ENCODE results near the gene COLEC12.

COLEC12 gene

DNA sequence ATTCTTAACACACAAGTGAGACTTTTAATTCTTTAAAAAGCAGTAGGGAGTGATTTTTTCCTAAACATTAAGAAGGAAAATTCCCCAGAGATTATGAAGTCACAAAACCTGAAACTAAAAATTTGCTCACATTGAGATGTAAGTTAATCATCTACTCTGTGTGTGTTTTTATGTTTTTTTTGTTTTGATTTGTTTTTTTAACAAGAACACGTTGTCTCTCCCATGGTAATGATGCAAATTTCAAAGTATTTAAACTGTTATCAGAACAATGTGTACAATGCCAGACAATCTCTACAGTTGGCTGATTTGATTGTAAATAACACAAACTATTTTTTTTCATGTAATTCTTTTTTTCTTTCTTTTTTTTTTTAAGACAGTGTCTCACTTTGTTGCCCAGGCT, 71.5 kb downstream of the COLEC12 start:
- H2AFZ ChIP-seq (ENCODE audit: insufficient read depth, low read length, poor library complexity) = no peak overlapping the region
- H2BK5ac ChIP-seq (ENCODE audit: low read depth, low read length, poor library complexity) = no peak overlapping the region
- H3K27ac ChIP-seq (ENCODE audit: low read depth, low read length) = no peak overlapping the region
- no peak overlapping the region for H3K4me2 ChIP-seq (ENCODE audit: low read length)
- no peak overlapping the region for H4K8ac ChIP-seq (ENCODE audit: low read depth, low read length)
- DNase-seq = no peak
- H3K14ac ChIP-seq (ENCODE audit: low read length) = no peak overlapping the region
- H3K4ac ChIP-seq (ENCODE audit: low read depth, low read length) = no peak overlapping the region
- H3K23ac ChIP-seq (ENCODE audit: low read length) = no peak overlapping the region
- H3K4me3 ChIP-seq (ENCODE audit: low read depth, low read length) = no peak overlapping the region
- WGBS (ENCODE audit: extremely low coverage, insufficient coverage, insufficient read length) = no CpG with 5 or more reads among the region's 1 CpG
- H3K36me3 ChIP-seq (ENCODE audit: control insufficient read depth in 1 of 2, insufficient read depth in 2 of 2, low read length in 2 of 2) = no peaks in the 10 kb centered on the region
- H3K27me3 ChIP-seq (ENCODE audit: insufficient read depth, low read length) = no peaks in the 10 kb centered on the region
- no peak overlapping the region for H4K91ac ChIP-seq (ENCODE audit: low read depth, low read length)
- H2BK120ac ChIP-seq (ENCODE audit: insufficient read depth, low read length, poor library complexity) = no peak overlapping the region
- no peak overlapping the region for H2AK5ac ChIP-seq (ENCODE audit: low read length)
- H3K79me1 ChIP-seq (ENCODE audit: low read length) = no peaks in the 10 kb centered on the region
- no peak overlapping the region for H3K18ac ChIP-seq (ENCODE audit: low read length)
- no peak overlapping the region for H2BK12ac ChIP-seq (ENCODE audit: low read length)
- no peaks in the 10 kb centered on the region for H3K9me3 ChIP-seq (ENCODE audit: insufficient read depth, low read depth, low read length)
- H3K9ac ChIP-seq (ENCODE audit: low read length) = no peak overlapping the region
- H4K12ac ChIP-seq (ENCODE audit: low read depth, low read length) = no peak overlapping the region
- H3K79me2 ChIP-seq (ENCODE audit: control insufficient read depth, insufficient read depth, low read length, poor library complexity) = no peaks in the 10 kb centered on the region
- H3K4me1 ChIP-seq (ENCODE audit: control insufficient read depth in 1 of 2, insufficient read depth in 2 of 2, low read length in 2 of 2) = no peaks in the 10 kb centered on the region

GRCh38 chr18:427005-427404, 73.5 kb downstream of the COLEC12 start:
- no CpG with 5 or more reads among the region's 8 CpGs for WGBS (ENCODE audit: extremely low coverage, insufficient coverage, insufficient read length)
- H3K4me1 ChIP-seq (ENCODE audit: control insufficient read depth in 1 of 2, insufficient read depth in 2 of 2, low read length in 2 of 2) = peaks cover under 1% of the 10 kb centered on the region in 2 experiments
- H2AK5ac ChIP-seq (ENCODE audit: low read length) = no peak overlapping the region
- DNase-seq = no peak
- H3K23ac ChIP-seq (ENCODE audit: low read length) = no peak overlapping the region
- no peaks in the 10 kb centered on the region for H3K36me3 ChIP-seq (ENCODE audit: control insufficient read depth in 1 of 2, insufficient read depth in 2 of 2, low read length in 2 of 2)
- no peaks in the 10 kb centered on the region for H3K9me3 ChIP-seq (ENCODE audit: insufficient read depth, low read depth, low read length)
- H2BK12ac ChIP-seq (ENCODE audit: low read length) = no peak overlapping the region
- no peak overlapping the region for H3K18ac ChIP-seq (ENCODE audit: low read length)
- no peak overlapping the region for H2BK5ac ChIP-seq (ENCODE audit: low read depth, low read length, poor library complexity)
- H3K27ac ChIP-seq (ENCODE audit: low read depth, low read length) = no peak overlapping the region
- H3K4me2 ChIP-seq (ENCODE audit: low read length) = no peak overlapping the region
- no peaks in the 10 kb centered on the region for H3K79me2 ChIP-seq (ENCODE audit: control insufficient read depth, insufficient read depth, low read length, poor library complexity)
- no peak overlapping the region for H4K8ac ChIP-seq (ENCODE audit: low read depth, low read length)
- no peak overlapping the region for H2BK120ac ChIP-seq (ENCODE audit: insufficient read depth, low read length, poor library complexity)
- no peaks in the 10 kb centered on the region for H3K79me1 ChIP-seq (ENCODE audit: low read length)
- no peak overlapping the region for H3K4me3 ChIP-seq (ENCODE audit: low read depth, low read length)
- H3K9ac ChIP-seq (ENCODE audit: low read length) = no peak overlapping the region
- H4K91ac ChIP-seq (ENCODE audit: low read depth, low read length) = no peak overlapping the region
- no peaks in the 10 kb centered on the region for H3K27me3 ChIP-seq (ENCODE audit: insufficient read depth, low read length)
- no peak overlapping the region for H4K12ac ChIP-seq (ENCODE audit: low read depth, low read length)
- H2AFZ ChIP-seq (ENCODE audit: insufficient read depth, low read length, poor library complexity) = no peak overlapping the region
- no peak overlapping the region for H3K14ac ChIP-seq (ENCODE audit: low read length)
- H3K4ac ChIP-seq (ENCODE audit: low read depth, low read length) = no peak overlapping the region

DNA sequence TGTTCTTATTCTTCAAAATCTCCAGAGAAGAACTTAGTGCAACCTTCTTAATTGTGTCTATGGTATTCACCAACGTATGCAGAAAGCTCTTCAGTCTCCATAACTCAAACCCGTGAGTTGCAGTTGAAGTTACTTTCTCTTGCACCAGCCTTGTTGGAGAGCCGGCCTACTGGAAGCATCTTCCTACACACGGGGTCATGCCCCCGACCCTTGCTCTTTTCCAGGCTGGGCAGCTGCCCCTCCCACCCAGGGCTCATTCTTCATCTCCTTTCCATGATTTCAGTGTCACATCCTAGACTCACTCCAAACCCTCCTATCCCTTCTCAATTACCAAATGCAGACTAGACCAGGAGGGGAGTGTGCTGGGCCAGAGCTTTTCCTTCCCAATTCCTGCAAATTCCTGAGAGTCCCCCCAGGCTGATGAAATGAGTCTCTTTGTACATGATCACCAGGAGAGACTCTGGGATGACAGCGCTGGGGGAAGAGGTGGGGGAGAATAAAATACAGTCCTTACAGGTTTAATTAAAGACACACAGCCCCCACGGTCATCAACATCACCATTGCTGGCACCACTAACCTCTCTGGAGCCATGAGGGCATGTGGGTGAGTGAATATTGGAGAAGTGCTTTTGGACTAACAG, 75.3 kb downstream of the COLEC12 start:
- Histone ChIP-seq H2AK5ac (ENCODE audit: low read length) (no peak overlapping the region), H4K91ac (ENCODE audit: low read depth, low read length) (no peak overlapping the region), H2BK5ac (ENCODE audit: low read depth, low read length, poor library complexity) (no peak overlapping the region), H2BK120ac (ENCODE audit: insufficient read depth, low read length, poor library complexity) (no peak overlapping the region), H2AFZ (ENCODE audit: insufficient read depth, low read length, poor library complexity) (no peak overlapping the region), H3K9ac (ENCODE audit: low read length) (no peak overlapping the region), H3K36me3 (ENCODE audit: control insufficient read depth in 1 of 2, insufficient read depth in 2 of 2, low read length in 2 of 2) (no peaks in the 10 kb centered on the region), H3K79me1 (ENCODE audit: low read length) (no peaks in the 10 kb centered on the region), H3K4me1 (ENCODE audit: control insufficient read depth in 1 of 2, insufficient read depth in 2 of 2, low read length in 2 of 2) (peaks cover 4 to 11% of the 10 kb centered on the region in 2 experiments), H3K4me3 (ENCODE audit: low read depth, low read length) (no peak overlapping the region), H2BK12ac (ENCODE audit: low read length) (no peak overlapping the region), H3K27ac (ENCODE audit: low read depth, low read length) (no peak overlapping the region), H3K4me2 (ENCODE audit: low read length) (no peak overlapping the region), H3K4ac (ENCODE audit: low read depth, low read length) (no peak overlapping the region), H4K8ac (ENCODE audit: low read depth, low read length) (no peak overlapping the region), H3K79me2 (ENCODE audit: control insufficient read depth, insufficient read depth, low read length, poor library complexity) (peaks cover 2% of the 10 kb centered on the region), H3K18ac (ENCODE audit: low read length) (no peak overlapping the region), H3K23ac (ENCODE audit: low read length) (no peak overlapping the region), H3K14ac (ENCODE audit: low read length) (no peak overlapping the region), H3K27me3 (ENCODE audit: insufficient read depth, low read length) (no peaks in the 10 kb centered on the region), H4K12ac (ENCODE audit: low read depth, low read length) (no peak overlapping the region), H3K9me3 (ENCODE audit: insufficient read depth, low read depth, low read length) (no peaks in the 10 kb centered on the region)
- no peak for DNase-seq
- no CpG with 5 or more reads among the region's 7 CpGs for WGBS (ENCODE audit: extremely low coverage, insufficient coverage, insufficient read length)

GRCh38 chr18:424668-425067, 75.8 kb downstream of the COLEC12 start:
- WGBS (ENCODE audit: extremely low coverage, insufficient coverage, insufficient read length) = no CpG with 5 or more reads among the region's 5 CpGs
- H3K27ac ChIP-seq (ENCODE audit: low read depth, low read length) = no peak overlapping the region

More at GRCh38 chr18:424668-425067, 75.8 kb downstream of the COLEC12 start:
- peaks cover 2% of the 10 kb centered on the region for H3K79me2 ChIP-seq (ENCODE audit: control insufficient read depth, insufficient read depth, low read length, poor library complexity)
- H3K4me3 ChIP-seq (ENCODE audit: low read depth, low read length) = no peak overlapping the region
- no peaks in the 10 kb centered on the region for H3K9me3 ChIP-seq (ENCODE audit: insufficient read depth, low read depth, low read length)
- H4K12ac ChIP-seq (ENCODE audit: low read depth, low read length) = no peak overlapping the region
- no peak for DNase-seq
- H3K27me3 ChIP-seq (ENCODE audit: insufficient read depth, low read length) = no peaks in the 10 kb centered on the region
- no peaks in the 10 kb centered on the region for H3K79me1 ChIP-seq (ENCODE audit: low read length)
- H3K4me2 ChIP-seq (ENCODE audit: low read length) = no peak overlapping the region
- H4K8ac ChIP-seq (ENCODE audit: low read depth, low read length) = no peak overlapping the region
- H4K91ac ChIP-seq (ENCODE audit: low read depth, low read length) = no peak overlapping the region
- no peak overlapping the region for H3K23ac ChIP-seq (ENCODE audit: low read length)
- H2BK5ac ChIP-seq (ENCODE audit: low read depth, low read length, poor library complexity) = no peak overlapping the region
- H3K4ac ChIP-seq (ENCODE audit: low read depth, low read length) = no peak overlapping the region
- no peak overlapping the region for H2AFZ ChIP-seq (ENCODE audit: insufficient read depth, low read length, poor library complexity)
- no peak overlapping the region for H2AK5ac ChIP-seq (ENCODE audit: low read length)
- no peak overlapping the region for H2BK12ac ChIP-seq (ENCODE audit: low read length)
- H2BK120ac ChIP-seq (ENCODE audit: insufficient read depth, low read length, poor library complexity) = no peak overlapping the region
- no peak overlapping the region for H3K9ac ChIP-seq (ENCODE audit: low read length)
- no peaks in the 10 kb centered on the region for H3K36me3 ChIP-seq (ENCODE audit: control insufficient read depth in 1 of 2, insufficient read depth in 2 of 2, low read length in 2 of 2)
- peaks cover 4 to 11% of the 10 kb centered on the region in 2 experiments for H3K4me1 ChIP-seq (ENCODE audit: control insufficient read depth in 1 of 2, insufficient read depth in 2 of 2, low read length in 2 of 2)
- no peak overlapping the region for H3K14ac ChIP-seq (ENCODE audit: low read length)
- no peak overlapping the region for H3K18ac ChIP-seq (ENCODE audit: low read length)
